HepG2 (cell line): Measurements from ENCODE around the gene ARHGAP35. TPM values are rescaled to one million over a fixed set of nuclear protein-coding genes. Genes with fewer than 3 reads are reported as not detected.

Experiments used
- ATAC-seq: fragments of 200-7000 bp; cut with Tn5 transposase; 3 replicates; pipeline ENCODE4 v1.9.1; 2020; ENCODE audit warnings: mild to moderate bottlenecking, moderate library complexity
- BruUV-seq: library from RNA; stranded (reverse); fragments of 400-500 nt; replicated peaks from 2 replicates; lab custom pipeline; 2021; lab: Mats Ljungman, UMichigan
- CTCF ChIA-PET: fragments of 300-600 bp; formaldehyde crosslinking; extraction: SDS; loops from one replicate; lab custom pipeline; 2021; ENCODE audit warnings: low total read pairs, inconsistent platforms, low intra/inter-chr PET ratio; lab: Yijun Ruan, JAX
- POLR2A ChIA-PET: fragments of 350-600 bp; sonication (Branson Sonifier 250); formaldehyde crosslinking; loops from one replicate; lab custom pipeline; 2020; ENCODE audit warnings: antibody characterized with exemption, inconsistent platforms; lab: Yijun Ruan, JAX
- DNase-seq: peaks from one replicate; pipeline ENCODE4 v3.0.0-alpha.2; 2015; ENCODE audit warnings: low spot score
- FAIRE-seq: peaks from 3 replicates; lab custom pipeline; 2011; peaks lifted over from hg19 to GRCh38; lab: Jason Lieb, UNC
- H2AFZ ChIP-seq: one replicate; pipeline ENCODE4 v1.6.1; 2011; ENCODE audit warnings: low read length, inconsistent platforms
- H3K27ac ChIP-seq: fragments of 300-600 bp; 3 replicates; pipeline ENCODE4 v1.8.0; 2011; ENCODE audit warnings: mixed run types, mild to moderate bottlenecking, mixed read lengths, low read length, inconsistent platforms; ENCODE audit not compliant: insufficient read depth; ENCODE audit errors: extremely low read length
- H3K27me3 ChIP-seq, 2 experiments: fragments of 200-600 bp in 1 of 2; 2 replicates in 1 of 2; 3 replicates in 1 of 2; pipeline versions ENCODE4 v1.6.0 to v1.8.0; 2011; ENCODE audit warnings: low read length in 2 of 2, mild to moderate bottlenecking in 2 of 2, moderate library complexity in 2 of 2, inconsistent platforms in 1 of 2; ENCODE audit not compliant: insufficient read depth in 2 of 2, control insufficient read depth in 1 of 2
- H3K36me3 ChIP-seq, 2 experiments: fragments of 200-600 bp in 1 of 2; replicated peaks in 1 of 2; 2 replicates in 1 of 2; 3 replicates in 1 of 2; pipeline versions ENCODE4 v1.5.1 to v1.8.0; 2011; ENCODE audit warnings: low read length in 2 of 2, inconsistent platforms in 1 of 2; ENCODE audit not compliant: insufficient read depth in 2 of 2, control insufficient read depth in 1 of 2
- H3K4me1 ChIP-seq: 2 replicates; pipeline ENCODE4 v1.5.1; 2012; ENCODE audit warnings: low read length, inconsistent platforms; ENCODE audit not compliant: insufficient read depth
- H3K4me2 ChIP-seq: 2 replicates; pipeline ENCODE4 v1.6.0; 2011; ENCODE audit warnings: low read depth, low read length, inconsistent platforms
- H3K4me3 ChIP-seq, 3 experiments: fragments of 200-600 bp in 1 of 3; sonication (generic), shearing (Covaris generic) in 1 of 3; replicated peaks in 1 of 3; 2 replicates each; pipeline ENCODE4 v1.5.1; 2011 to 2016; ENCODE audit warnings: low read length in 3 of 3, inconsistent platforms in 2 of 3, low read depth in 2 of 3, mild to moderate bottlenecking in 2 of 3, control low read depth in 1 of 3, mixed read lengths in 1 of 3; ENCODE audit not compliant: insufficient read depth in 1 of 3
- H3K79me2 ChIP-seq: one replicate; pipeline ENCODE4 v1.6.1; 2011; ENCODE audit warnings: low read length, inconsistent platforms; ENCODE audit not compliant: insufficient read depth
- H3K9ac ChIP-seq: 2 replicates; pipeline ENCODE4 v1.6.0; 2011; ENCODE audit warnings: mild to moderate bottlenecking, low read depth, low read length, inconsistent platforms; ENCODE audit not compliant: insufficient read depth
- H3K9me3 ChIP-seq: 2 replicates; pipeline ENCODE4 v1.5.1; 2012; ENCODE audit warnings: mild to moderate bottlenecking, low read length
- H4K20me1 ChIP-seq: 2 replicates; pipeline ENCODE4 v1.6.0; 2011; ENCODE audit warnings: inconsistent platforms, mild to moderate bottlenecking, low read length, moderate library complexity; ENCODE audit not compliant: insufficient read depth
- ATM ChIP-seq: fragments of 450-650 bp; IDR thresholded peaks from 2 replicates; pipeline ENCODE4 v1.7.1; 2017; ENCODE audit warnings: mild to moderate bottlenecking, borderline replicate concordance
- CENPT ChIP-seq: sonication (generic); formaldehyde crosslinking; IDR thresholded peaks from 2 replicates; pipeline ENCODE4 v1.8.0; 2022; ENCODE audit warnings: low read depth, mild to moderate bottlenecking, moderate library complexity, missing genetic modification reagents
- DMAP1 ChIP-seq: IDR thresholded peaks from 2 replicates; pipeline ENCODE4 v1.6.1; 2016
- MAFF ChIP-seq: IDR thresholded peaks from 2 replicates; pipeline ENCODE4 v1.6.1; 2011; ENCODE audit warnings: low read depth, low read length, improper control_type of control experiment
- MXD1 ChIP-seq: sonication (generic); formaldehyde crosslinking; IDR thresholded peaks from 2 replicates; pipeline ENCODE4 v1.4.0; 2020; ENCODE audit warnings: mild to moderate bottlenecking, missing genetic modification reagents
- PITX1 ChIP-seq: sonication (generic); formaldehyde crosslinking; IDR thresholded peaks from 2 replicates; pipeline ENCODE4 v1.5.1; 2020; ENCODE audit warnings: mild to moderate bottlenecking, missing genetic modification reagents
- POLR2A ChIP-seq, 2 experiments: IDR thresholded peaks; 2 replicates each; pipeline ENCODE4 v1.6.1; 2011; ENCODE audit warnings: low read depth in 2 of 2, low read length in 2 of 2, mild to moderate bottlenecking in 1 of 2, moderate library complexity in 1 of 2; ENCODE audit not compliant: insufficient read depth in 1 of 2
- SPEN ChIP-seq: sonication (generic); formaldehyde crosslinking; IDR thresholded peaks from 2 replicates; pipeline ENCODE4 v1.5.1; 2020; ENCODE audit warnings: low read depth, mild to moderate bottlenecking, missing genetic modification reagents
- ZNF558 ChIP-seq: sonication (generic); formaldehyde crosslinking; IDR thresholded peaks from 2 replicates; pipeline ENCODE4 v1.9.0; 2022; ENCODE audit warnings: mild to moderate bottlenecking, missing genetic modification reagents, borderline replicate concordance
- ZNF629 ChIP-seq: sonication (generic); formaldehyde crosslinking; conservative IDR thresholded peaks from 2 replicates; pipeline ENCODE4 v1.5.0; 2020; ENCODE audit warnings: missing genetic modification reagents
- WGBS: methylation state at CpG from one replicate; pipeline ENCODE4 v1.1.6; 2017; ENCODE audit warnings: low lambda C conversion rate; 5-methylcytosine and 5-hydroxymethylcytosine counted together
- in situ Hi-C: cut with HindIII; loops from 2 replicates; pipeline ENCODE4 v1.10.0; 2017; ENCODE audit warnings: low pct_unique_long_range_greater_than_20kb; ENCODE audit not compliant: extremely low pct_ligation_motif_present
- intact Hi-C: fragments of 100-400 bp; cut with micrococcal nuclease; formaldehyde crosslinking; loops from one replicate; pipeline ENCODE4 v1.10.0; 2022; ENCODE audit not compliant: unreplicated experiment
- polyA plus RNA-seq, 8 experiments: library from polyadenylated mRNA; depleted of rRNA in 3 of 8; stranded (reverse) in 7 of 8; unstranded in 1 of 8; fragments of >200 nt; fragmentation: Illumina TruSeq in 4 of 8; extraction: Trizol in 4 of 8; gene quantifications; 2 replicates each; pipeline versions ENCODE4 v1.2.1 to v1.2.3, GENCODE V29; 2011 to 2016; ENCODE audit warnings: low read depth in 4 of 8, missing spikeins in 1 of 8, mixed read lengths in 1 of 8; ENCODE audit not compliant: insufficient read depth in 1 of 8
- total RNA-seq, 5 experiments: library from RNA; depleted of rRNA; stranded (reverse); fragments of >200 nt; fragmentation: Illumina TruSeq; extraction: Trizol; gene quantifications; 2 replicates each; pipeline ENCODE4 v1.2.3, GENCODE V29; 2016; ENCODE audit warnings: low read depth in 1 of 5
- TF ChIP-seq, protein P1 (sequence below): IDR thresholded peaks from 2 replicates; pipeline ENCODE4 v1.6.1; 2016; ENCODE audit warnings: low read depth, borderline replicate concordance
- TF ChIP-seq, protein P2 (sequence below): sonication (generic); formaldehyde crosslinking; IDR thresholded peaks from 2 replicates; pipeline ENCODE4 v1.4.0; 2020; ENCODE audit warnings: missing genetic modification reagents, mild to moderate bottlenecking, borderline replicate concordance
- TF ChIP-seq, protein P3 (sequence below): sonication (generic); formaldehyde crosslinking; IDR thresholded peaks from 2 replicates; pipeline ENCODE4 v1.8.1; 2022; ENCODE audit warnings: low read depth, mild to moderate bottlenecking, missing genetic modification reagents

The ARHGAP35 gene
- total and polyA plus RNA-seq, 2 of the 13 experiments (the other 11 are each of a cell fraction or from before 2014, with no cell fraction given), result 30.1 to 30.2 TPM

DNA sequence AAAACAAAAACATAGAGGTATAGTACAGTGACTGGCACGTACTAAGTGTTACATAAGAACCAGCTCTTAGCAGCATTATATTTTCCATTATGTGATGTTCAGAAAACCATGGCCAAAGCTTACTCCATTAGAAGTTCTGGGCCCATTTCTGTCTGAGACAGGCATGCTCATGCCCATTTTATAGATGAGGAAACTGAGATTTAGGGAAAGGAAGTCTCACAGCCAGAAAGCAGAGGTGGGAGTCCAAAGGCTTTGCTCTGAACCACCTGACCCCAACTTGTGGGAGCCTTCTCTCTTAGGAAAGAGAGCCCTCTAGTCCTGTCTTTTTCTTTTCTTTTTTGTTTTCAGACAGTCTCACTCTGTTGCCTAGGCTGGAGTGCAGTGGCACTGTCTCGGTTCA is 12.4 kb upstream of the ARHGAP35 start:
- no peak overlapping the region for H2AFZ ChIP-seq
- peaks cover 13% of the 10 kb centered on the region for H3K79me2 ChIP-seq
- no peaks in the 10 kb centered on the region for H3K27me3 ChIP-seq
- no peak for FAIRE-seq
- in situ Hi-C loops (no loop called here), intact Hi-C loops (no loop called here)
- peak; percentile 76 for TF ChIP-seq ZNF629 (CRISPR knock-in tag)
- TF ChIP-seq, protein P1, sequence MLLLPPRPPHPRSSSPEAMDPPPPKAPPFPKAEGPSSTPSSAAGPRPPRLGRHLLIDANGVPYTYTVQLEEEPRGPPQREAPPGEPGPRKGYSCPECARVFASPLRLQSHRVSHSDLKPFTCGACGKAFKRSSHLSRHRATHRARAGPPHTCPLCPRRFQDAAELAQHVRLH (CRISPR knock-in tag), result no peak
- H3K9me3 ChIP-seq, result no peaks in the 10 kb centered on the region
- CTCF ChIA-PET, result no interaction called here
- WGBS, result 98% methylated on average over 2 of the region's 2 CpGs
- no TSS peak for BruUV-seq
- POLR2A ChIA-PET, result no interaction called here
- H3K27ac ChIP-seq, result no peak overlapping the region
- peaks cover 37% of the 10 kb centered on the region for H3K4me1 ChIP-seq
- H3K9ac ChIP-seq, result no peak overlapping the region
- no peak for DNase-seq
- no peak overlapping the region for H3K4me2 ChIP-seq
- H4K20me1 ChIP-seq, result no peaks in the 10 kb centered on the region
- ATAC-seq, result no peak
- H3K4me3 ChIP-seq, result no peak overlapping the region
- peaks cover 0 to 14% of the 10 kb centered on the region in 2 experiments; a peak in 2 of 5 replicates for H3K36me3 ChIP-seq

- BruUV-seq, result no TSS peak
- Histone ChIP-seq H3K36me3 (peaks cover 0 to 9% of the 10 kb centered on the region in 2 experiments; a peak in 2 of 5 replicates), H3K27ac (peak overlapping the region; percentile 81), H3K79me2 (peaks cover 13% of the 10 kb centered on the region), H3K9ac (peak overlapping the region; percentile 86), H3K4me3 (peak overlapping the region; percentile 73 to 88 (median 85)), H3K4me2 (peak overlapping the region; percentile 96), H2AFZ (no peak overlapping the region), H3K27me3 (no peaks in the 10 kb centered on the region; a peak in 1 of 5 replicates), H3K4me1 (peaks cover 48% of the 10 kb centered on the region), H3K9me3 (no peaks in the 10 kb centered on the region), H4K20me1 (no peaks in the 10 kb centered on the region)
- TF ChIP-seq ZNF558, result no peak
- TF ChIP-seq, protein P2, sequence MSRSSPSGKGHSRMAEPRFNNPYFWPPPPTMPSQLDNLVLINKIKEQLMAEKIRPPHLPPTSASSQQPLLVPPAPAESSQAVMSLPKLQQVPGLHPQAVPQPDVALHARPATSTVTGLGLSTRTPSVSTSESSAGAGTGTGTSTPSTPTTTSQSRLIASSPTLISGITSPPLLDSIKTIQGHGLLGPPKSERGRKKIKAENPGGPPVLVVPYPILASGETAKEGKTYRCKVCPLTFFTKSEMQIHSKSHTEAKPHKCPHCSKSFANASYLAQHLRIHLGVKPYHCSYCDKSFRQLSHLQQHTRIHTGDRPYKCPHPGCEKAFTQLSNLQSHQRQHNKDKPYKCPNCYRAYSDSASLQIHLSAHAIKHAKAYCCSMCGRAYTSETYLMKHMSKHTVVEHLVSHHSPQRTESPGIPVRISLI (CRISPR knock-in tag), result no peak
- TF ChIP-seq CENPT (CRISPR knock-in tag), result no peak
- TF ChIP-seq, protein P3, sequence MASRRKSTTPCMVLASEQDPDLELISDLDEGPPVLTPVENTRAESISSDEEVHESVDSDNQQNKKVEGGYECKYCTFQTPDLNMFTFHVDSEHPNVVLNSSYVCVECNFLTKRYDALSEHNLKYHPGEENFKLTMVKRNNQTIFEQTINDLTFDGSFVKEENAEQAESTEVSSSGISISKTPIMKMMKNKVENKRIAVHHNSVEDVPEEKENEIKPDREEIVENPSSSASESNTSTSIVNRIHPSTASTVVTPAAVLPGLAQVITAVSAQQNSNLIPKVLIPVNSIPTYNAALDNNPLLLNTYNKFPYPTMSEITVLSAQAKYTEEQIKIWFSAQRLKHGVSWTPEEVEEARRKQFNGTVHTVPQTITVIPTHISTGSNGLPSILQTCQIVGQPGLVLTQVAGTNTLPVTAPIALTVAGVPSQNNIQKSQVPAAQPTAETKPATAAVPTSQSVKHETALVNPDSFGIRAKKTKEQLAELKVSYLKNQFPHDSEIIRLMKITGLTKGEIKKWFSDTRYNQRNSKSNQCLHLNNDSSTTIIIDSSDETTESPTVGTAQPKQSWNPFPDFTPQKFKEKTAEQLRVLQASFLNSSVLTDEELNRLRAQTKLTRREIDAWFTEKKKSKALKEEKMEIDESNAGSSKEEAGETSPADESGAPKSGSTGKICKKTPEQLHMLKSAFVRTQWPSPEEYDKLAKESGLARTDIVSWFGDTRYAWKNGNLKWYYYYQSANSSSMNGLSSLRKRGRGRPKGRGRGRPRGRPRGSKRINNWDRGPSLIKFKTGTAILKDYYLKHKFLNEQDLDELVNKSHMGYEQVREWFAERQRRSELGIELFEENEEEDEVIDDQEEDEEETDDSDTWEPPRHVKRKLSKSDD (CRISPR knock-in tag), result no peak
- TF ChIP-seq DMAP1, result no peak
- no peak for TF ChIP-seq PITX1 (CRISPR knock-in tag)
- no peak for TF ChIP-seq MAFF
- no peak for TF ChIP-seq MXD1
- no peak for TF ChIP-seq SPEN
- no peak for TF ChIP-seq ATM
- TF ChIP-seq POLR2A (IDR thresholded peaks at IDR 0.05; ENCODE audit: insufficient read depth in 1 of 2, low read depth in 2 of 2, low read length in 2 of 2), result no peak
- WGBS, result 34% methylated on average over 5 of the region's 5 CpGs
- ATAC-seq (no peak), DNase-seq (no peak), FAIRE-seq (no peak)
- intact Hi-C loops, result no loop called here
- CTCF ChIA-PET, result no interaction called here
- POLR2A ChIA-PET, result interaction anchor here (1.4 kb wide), 1 partner anchor 41 kb away, joined by 3 read pairs; no protein-coding TSS in a partner anchor
- in situ Hi-C loops, result no loop called here
Measured at GRCh38 chr19:46849610-46850009, 11.2 kb upstream of the ARHGAP35 start.
